ENCODE results near the gene CT45A10. TPM values are rescaled to one million over a fixed set of nuclear protein-coding genes. Genes with fewer than 3 reads are reported as not detected.
A peak's percentile ranks its signal among the peaks of the same experiment; 100 is the strongest.
"Not testable (repeated sequence)": the region's sequence is repeated elsewhere in the genome, so short reads cannot be mapped to it uniquely, and the experiment has no call there.

The CT45A10 gene
- total RNA-seq, 1 donor from 2014 or later = not detected

DNA sequence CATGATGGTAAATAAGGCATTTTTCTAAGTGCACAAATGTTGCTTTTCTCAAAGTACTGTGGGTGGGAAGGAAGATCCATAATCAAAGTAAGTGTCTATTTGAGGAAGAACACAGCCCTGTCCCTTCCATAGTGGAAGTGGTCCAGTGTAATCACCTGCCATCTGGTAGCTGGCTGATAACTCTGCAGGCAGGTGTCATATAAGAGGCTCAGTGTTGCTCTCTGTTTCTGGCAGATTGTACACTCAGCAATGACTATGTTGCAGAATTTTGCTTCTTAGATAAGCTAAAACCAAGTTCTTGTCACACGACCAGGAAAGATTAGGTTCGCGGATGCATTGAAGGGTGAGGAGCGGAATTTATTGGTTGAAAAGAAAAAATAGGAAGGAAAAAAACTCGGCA, 21.2 kb upstream of the CT45A10 start:
- H3K9me3 Mint-ChIP-seq (ENCODE audit: unreplicated experiment) = no peaks in the 10 kb centered on the region
- no peaks in the 10 kb centered on the region for H3K36me3 Mint-ChIP-seq (ENCODE audit: unreplicated experiment)
- H3K4me1 Mint-ChIP-seq (ENCODE audit: low read depth, unreplicated experiment) = no peaks in the 10 kb centered on the region
- no peak for DNase-seq
- H3K27me3 Mint-ChIP-seq (ENCODE audit: unreplicated experiment) = no peaks in the 10 kb centered on the region
- H3K4me3 Mint-ChIP-seq (ENCODE audit: unreplicated experiment) = no peak overlapping the region
- no peak overlapping the region for H3K27ac Mint-ChIP-seq (ENCODE audit: unreplicated experiment)
- TF ChIP-seq, protein P1, sequence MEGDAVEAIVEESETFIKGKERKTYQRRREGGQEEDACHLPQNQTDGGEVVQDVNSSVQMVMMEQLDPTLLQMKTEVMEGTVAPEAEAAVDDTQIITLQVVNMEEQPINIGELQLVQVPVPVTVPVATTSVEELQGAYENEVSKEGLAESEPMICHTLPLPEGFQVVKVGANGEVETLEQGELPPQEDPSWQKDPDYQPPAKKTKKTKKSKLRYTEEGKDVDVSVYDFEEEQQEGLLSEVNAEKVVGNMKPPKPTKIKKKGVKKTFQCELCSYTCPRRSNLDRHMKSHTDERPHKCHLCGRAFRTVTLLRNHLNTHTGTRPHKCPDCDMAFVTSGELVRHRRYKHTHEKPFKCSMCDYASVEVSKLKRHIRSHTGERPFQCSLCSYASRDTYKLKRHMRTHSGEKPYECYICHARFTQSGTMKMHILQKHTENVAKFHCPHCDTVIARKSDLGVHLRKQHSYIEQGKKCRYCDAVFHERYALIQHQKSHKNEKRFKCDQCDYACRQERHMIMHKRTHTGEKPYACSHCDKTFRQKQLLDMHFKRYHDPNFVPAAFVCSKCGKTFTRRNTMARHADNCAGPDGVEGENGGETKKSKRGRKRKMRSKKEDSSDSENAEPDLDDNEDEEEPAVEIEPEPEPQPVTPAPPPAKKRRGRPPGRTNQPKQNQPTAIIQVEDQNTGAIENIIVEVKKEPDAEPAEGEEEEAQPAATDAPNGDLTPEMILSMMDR (IDR thresholded peaks at IDR 0.05; ENCODE audit: partially characterized antibody, unreplicated experiment) = no peak

DNA sequence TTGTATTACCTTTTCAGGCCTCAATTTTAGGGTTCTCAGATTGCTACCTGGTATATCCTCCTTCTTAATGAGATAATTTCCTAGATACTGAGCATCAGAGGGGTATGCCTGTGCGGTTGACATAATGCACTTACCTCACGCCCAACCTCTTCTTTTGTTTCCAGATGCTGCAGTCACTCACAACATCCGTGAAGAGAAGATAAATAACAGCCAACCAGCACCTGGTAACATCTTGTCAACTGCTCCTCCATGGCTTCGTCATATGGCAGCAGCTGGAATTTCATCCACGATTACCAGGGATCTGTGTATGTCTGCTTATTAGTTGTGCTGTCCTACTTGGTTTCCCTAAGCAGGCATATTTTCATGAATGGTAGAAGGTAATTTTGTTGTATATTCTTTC, 17.0 kb upstream of the CT45A10 start:
- H3K27ac Mint-ChIP-seq (ENCODE audit: unreplicated experiment) = no peak overlapping the region
- H3K4me3 Mint-ChIP-seq (ENCODE audit: unreplicated experiment) = no peak overlapping the region
- no peak for DNase-seq
- H3K27me3 Mint-ChIP-seq (ENCODE audit: unreplicated experiment) = no peaks in the 10 kb centered on the region
- no peaks in the 10 kb centered on the region for H3K9me3 Mint-ChIP-seq (ENCODE audit: unreplicated experiment)
- TF ChIP-seq, protein P1 (IDR thresholded peaks at IDR 0.05; ENCODE audit: partially characterized antibody, unreplicated experiment) = no peak
- no peaks in the 10 kb centered on the region for H3K4me1 Mint-ChIP-seq (ENCODE audit: low read depth, unreplicated experiment)
- no peaks in the 10 kb centered on the region for H3K36me3 Mint-ChIP-seq (ENCODE audit: unreplicated experiment)

GRCh38 chrX:135892781-135893180, 463 bp downstream of the CT45A10 start:
- Mint-ChIP-seq H3K4me1 (ENCODE audit: low read depth, unreplicated experiment) (no peaks in the 10 kb centered on the region), H3K36me3 (ENCODE audit: unreplicated experiment) (no peaks in the 10 kb centered on the region), H3K27ac (ENCODE audit: unreplicated experiment) (no peak overlapping the region), H3K9me3 (ENCODE audit: unreplicated experiment) (no peaks in the 10 kb centered on the region), H3K27me3 (ENCODE audit: unreplicated experiment) (peaks cover 1% of the 10 kb centered on the region), H3K4me3 (ENCODE audit: unreplicated experiment) (no peak overlapping the region)
- no peak for DNase-seq
- TF ChIP-seq, protein P1 (IDR thresholded peaks at IDR 0.05; ENCODE audit: partially characterized antibody, unreplicated experiment) = no peak

DNA sequence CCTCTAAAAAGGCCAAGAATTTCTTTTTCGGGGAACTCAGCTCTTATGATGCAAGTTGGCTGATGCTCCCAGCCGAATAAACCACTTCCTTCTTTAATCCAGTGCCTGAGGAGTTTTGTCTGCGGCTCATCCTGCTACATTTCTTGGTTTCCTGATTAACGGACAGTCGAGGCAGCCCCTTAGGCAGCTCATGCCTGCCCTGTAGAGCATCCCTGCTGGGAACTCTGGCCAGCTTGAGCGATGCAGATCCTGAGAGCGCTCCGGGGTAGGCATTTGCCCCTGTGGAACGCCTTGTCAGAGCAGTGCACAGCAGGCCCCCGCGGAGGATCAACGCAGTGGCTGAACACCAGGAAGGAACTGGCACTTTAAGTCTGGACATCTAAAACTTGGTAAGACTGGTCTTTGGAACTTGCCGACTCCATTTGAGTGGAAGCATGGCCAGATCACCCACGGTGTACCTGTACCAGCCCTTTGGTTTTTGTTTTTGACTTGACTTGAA, 3.1 kb downstream of the CT45A10 start:
- DNase-seq = no peak
- Mint-ChIP-seq H3K36me3 (ENCODE audit: unreplicated experiment) (no peaks in the 10 kb centered on the region), H3K27me3 (ENCODE audit: unreplicated experiment) (peaks cover 1% of the 10 kb centered on the region), H3K27ac (ENCODE audit: unreplicated experiment) (no peak overlapping the region), H3K4me3 (ENCODE audit: unreplicated experiment) (no peak overlapping the region), H3K9me3 (ENCODE audit: unreplicated experiment) (no peaks in the 10 kb centered on the region), H3K4me1 (ENCODE audit: low read depth, unreplicated experiment) (no peaks in the 10 kb centered on the region)
- TF ChIP-seq, protein P1 (IDR thresholded peaks at IDR 0.05; ENCODE audit: partially characterized antibody, unreplicated experiment) = no peak

DNA sequence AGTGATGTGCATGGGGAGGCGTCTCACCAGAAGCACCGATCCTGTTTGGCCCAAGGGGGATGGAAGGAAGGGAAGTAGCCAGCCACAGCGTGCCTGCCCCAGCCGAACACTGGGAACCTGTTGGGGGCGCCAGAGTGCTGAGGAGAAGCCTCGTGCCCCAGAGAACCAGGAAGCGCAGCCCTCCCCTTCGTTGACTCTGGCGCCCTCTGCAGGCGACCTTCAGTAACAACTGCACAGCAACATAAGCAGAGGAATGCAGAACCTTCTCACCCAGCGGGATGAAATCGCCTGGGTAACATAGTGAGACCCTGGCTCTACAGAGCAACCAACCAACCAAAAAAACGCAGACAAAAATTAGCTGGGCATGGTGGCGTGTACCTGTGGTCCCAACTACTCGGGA, 4.3 kb downstream of the CT45A10 start:
- peak; percentile 15 for DNase-seq
- not testable (repeated sequence) for H3K36me3 Mint-ChIP-seq (ENCODE audit: unreplicated experiment); H3K27ac Mint-ChIP-seq (ENCODE audit: unreplicated experiment); H3K4me1 Mint-ChIP-seq (ENCODE audit: low read depth, unreplicated experiment); H3K9me3 Mint-ChIP-seq (ENCODE audit: unreplicated experiment); H3K27me3 Mint-ChIP-seq (ENCODE audit: unreplicated experiment); H3K4me3 Mint-ChIP-seq (ENCODE audit: unreplicated experiment)

GRCh38 chrX:135888230-135888629, 5.0 kb downstream of the CT45A10 start:
- not testable (repeated sequence) for DNase-seq; H3K4me1 Mint-ChIP-seq (ENCODE audit: low read depth, unreplicated experiment); H3K27ac Mint-ChIP-seq (ENCODE audit: unreplicated experiment); H3K4me3 Mint-ChIP-seq (ENCODE audit: unreplicated experiment); H3K9me3 Mint-ChIP-seq (ENCODE audit: unreplicated experiment); H3K27me3 Mint-ChIP-seq (ENCODE audit: unreplicated experiment); H3K36me3 Mint-ChIP-seq (ENCODE audit: unreplicated experiment)

DNA sequence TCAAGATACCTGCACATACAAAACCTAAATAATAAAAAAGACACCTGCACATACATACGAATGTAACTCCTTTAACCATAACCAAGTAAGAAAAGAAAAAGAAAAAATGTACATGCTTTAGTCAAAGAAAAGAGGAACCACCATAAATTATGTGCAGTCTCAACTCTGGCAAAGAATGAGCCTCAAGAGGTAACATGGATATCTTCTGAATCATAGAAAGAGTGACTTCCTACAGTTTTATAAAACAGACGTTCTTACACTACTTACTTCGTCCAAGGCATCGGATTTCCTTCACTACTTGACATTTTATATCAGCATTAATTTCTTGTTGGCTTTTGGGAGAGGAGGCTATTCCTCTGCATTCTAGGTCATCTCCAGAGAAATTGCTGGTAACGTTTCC, 10.5 kb downstream of the CT45A10 start:
- not testable (repeated sequence) for H3K27me3 Mint-ChIP-seq (ENCODE audit: unreplicated experiment); H3K4me3 Mint-ChIP-seq (ENCODE audit: unreplicated experiment); H3K9me3 Mint-ChIP-seq (ENCODE audit: unreplicated experiment); H3K27ac Mint-ChIP-seq (ENCODE audit: unreplicated experiment); H3K36me3 Mint-ChIP-seq (ENCODE audit: unreplicated experiment); H3K4me1 Mint-ChIP-seq (ENCODE audit: low read depth, unreplicated experiment); DNase-seq

DNA sequence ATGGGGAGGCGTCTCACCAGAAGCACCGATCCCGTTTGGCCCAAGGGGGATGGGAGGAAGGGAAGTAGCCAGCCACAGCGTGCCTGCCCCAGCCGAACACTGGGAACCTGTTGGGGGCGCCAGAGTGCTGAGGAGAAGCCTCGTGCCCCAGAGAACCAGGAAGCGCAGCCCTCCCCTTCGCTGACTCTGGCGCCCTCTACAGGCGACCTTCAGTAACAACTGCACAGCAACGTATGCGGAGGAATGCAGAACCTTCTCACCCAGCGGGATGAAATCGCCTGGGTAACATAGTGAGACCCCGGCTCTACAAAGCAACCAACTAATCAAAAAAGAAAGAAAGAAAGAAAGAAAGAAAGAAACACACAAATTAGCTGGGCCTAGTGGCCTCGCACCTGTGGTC, 21.5 kb downstream of the CT45A10 start, which contains the start of gene CT45A9:
TSS of gene CT45A9 (minus strand) at position 101 of the 400 bp plus-strand sequence. CDS start 3,751 bp downstream, outside the sequence.
- H3K9me3 Mint-ChIP-seq (ENCODE audit: unreplicated experiment); DNase-seq; H3K4me3 Mint-ChIP-seq (ENCODE audit: unreplicated experiment); H3K27ac Mint-ChIP-seq (ENCODE audit: unreplicated experiment); H3K4me1 Mint-ChIP-seq (ENCODE audit: low read depth, unreplicated experiment); H3K36me3 Mint-ChIP-seq (ENCODE audit: unreplicated experiment); H3K27me3 Mint-ChIP-seq (ENCODE audit: unreplicated experiment): not testable (repeated sequence)

GRCh38 chrX:135854438-135854837, 38.8 kb downstream of the CT45A10 start, which contains the start of gene CT45A8:
Gene CT45A8, minus strand, starts transcription at chrX:135854538. Its CDS starts 3,755 bp downstream, at chrX:135850783.
- H3K4me1 Mint-ChIP-seq (ENCODE audit: low read depth, unreplicated experiment); H3K27me3 Mint-ChIP-seq (ENCODE audit: unreplicated experiment); H3K4me3 Mint-ChIP-seq (ENCODE audit: unreplicated experiment); H3K27ac Mint-ChIP-seq (ENCODE audit: unreplicated experiment); H3K36me3 Mint-ChIP-seq (ENCODE audit: unreplicated experiment); H3K9me3 Mint-ChIP-seq (ENCODE audit: unreplicated experiment); DNase-seq: not testable (repeated sequence)
